ENCODE data around the gene CALCB.
"Not testable (repeated sequence)": the region's sequence is repeated elsewhere in the genome, so short reads cannot be mapped to it uniquely, and the experiment has no call there.

CALCB gene

GRCh38 chr11:15073361-15074205 lies at the start of gene CALCB:
Gene CALCB (plus strand): TSS chr11:15073593. CDS start chr11:15074719, 1,126 bp downstream.
- DNase-seq (ENCODE audit: low read depth): no peak

GRCh38 chr11:15027011-15027410 lies 46.4 kb upstream of the CALCB start:
- no peak for DNase-seq (ENCODE audit: low read depth)

DNA sequence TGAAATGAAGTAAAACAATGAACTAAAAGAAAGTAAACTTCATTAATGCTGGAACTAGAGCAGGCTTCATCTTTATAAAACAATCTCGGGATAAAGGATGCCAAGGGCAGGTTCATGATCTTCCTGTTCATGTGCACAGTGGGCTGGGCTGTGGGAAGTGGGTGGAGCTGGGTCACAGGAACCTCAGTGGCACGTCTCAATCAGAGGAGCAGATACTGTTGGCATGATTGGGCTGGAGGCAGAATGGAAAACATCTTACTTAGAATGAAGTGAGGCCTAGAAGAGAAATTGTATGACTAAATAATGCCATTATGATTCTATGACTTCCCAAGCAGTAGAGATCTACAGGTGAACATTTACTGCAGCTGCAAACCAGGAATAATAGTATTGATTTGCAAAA lies 45.4 kb upstream of the CALCB start:
- DNase-seq (ENCODE audit: low read depth): no peak

GRCh38 chr11:15028379-15028778 lies 45.0 kb upstream of the CALCB start:
- no peak for DNase-seq (ENCODE audit: low read depth)

- DNase-seq (ENCODE audit: low read depth): not testable (repeated sequence)
These were observed 41.4 kb upstream of the CALCB start for GRCh38 chr11:15031945-15032344.

GRCh38 chr11:15034687-15035267 lies 38.6 kb upstream of the CALCB start:
- no peak for DNase-seq (ENCODE audit: low read depth)

DNA sequence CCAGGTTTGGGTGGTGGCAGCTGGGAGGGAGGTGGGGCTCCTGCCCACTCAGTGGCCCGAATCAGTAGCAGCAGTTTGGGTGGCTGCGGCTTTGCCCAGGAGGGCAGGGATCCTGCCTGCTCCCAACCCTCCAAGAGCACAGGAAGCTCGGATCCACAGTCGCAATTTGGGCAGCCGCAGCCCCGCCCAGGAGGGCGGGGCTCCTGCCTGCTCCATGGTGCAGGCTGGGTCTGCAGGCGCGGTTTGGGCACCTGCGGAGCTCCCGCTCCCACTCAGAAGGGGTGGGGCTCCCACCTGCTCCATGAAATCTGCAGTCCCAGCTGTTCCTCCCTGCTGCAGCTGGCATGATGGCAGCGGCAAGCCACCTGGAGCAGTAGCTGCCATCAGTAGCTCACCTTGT lies 38.1 kb upstream of the CALCB start:
- DNase-seq (ENCODE audit: low read depth): no peak

DNA sequence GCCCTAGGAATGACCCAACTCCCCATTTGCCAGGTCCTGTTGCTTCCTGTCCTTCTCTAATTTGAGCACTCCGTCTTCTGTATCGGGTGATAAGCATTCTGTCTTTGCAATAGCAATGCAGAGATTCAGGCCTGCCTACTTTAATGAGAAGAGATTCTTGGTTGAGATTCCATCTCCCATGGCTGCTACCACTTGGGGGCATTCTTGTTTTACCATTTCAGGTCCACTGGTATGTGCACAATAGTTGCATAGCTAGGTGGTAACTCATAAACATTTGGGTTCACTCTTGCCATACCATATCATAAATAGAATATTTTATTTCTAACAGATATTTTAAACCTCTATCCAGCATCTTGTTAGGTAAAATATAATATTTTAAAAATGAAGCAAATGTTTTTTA lies 34.4 kb upstream of the CALCB start:
- no peak for DNase-seq (ENCODE audit: low read depth)

DNA sequence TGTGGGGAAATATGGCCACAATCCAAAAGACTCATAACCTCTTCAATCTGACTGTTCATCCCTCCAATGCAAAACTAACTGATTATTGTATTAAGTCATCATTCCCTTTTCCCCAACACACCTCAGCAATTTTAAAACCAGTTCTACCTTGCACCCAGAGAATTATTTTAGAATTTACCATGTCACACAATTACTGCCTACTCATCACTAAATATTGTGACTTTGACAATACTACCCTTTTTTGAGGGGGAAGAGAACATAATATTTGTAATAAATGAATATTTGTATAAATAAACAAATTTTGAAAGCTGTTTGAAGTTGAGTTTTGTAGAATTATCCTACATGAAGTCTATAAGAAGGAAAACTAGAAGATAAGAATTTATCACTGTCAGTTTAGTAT lies 28.2 kb upstream of the CALCB start:
- no peak for DNase-seq (ENCODE audit: low read depth)

DNA sequence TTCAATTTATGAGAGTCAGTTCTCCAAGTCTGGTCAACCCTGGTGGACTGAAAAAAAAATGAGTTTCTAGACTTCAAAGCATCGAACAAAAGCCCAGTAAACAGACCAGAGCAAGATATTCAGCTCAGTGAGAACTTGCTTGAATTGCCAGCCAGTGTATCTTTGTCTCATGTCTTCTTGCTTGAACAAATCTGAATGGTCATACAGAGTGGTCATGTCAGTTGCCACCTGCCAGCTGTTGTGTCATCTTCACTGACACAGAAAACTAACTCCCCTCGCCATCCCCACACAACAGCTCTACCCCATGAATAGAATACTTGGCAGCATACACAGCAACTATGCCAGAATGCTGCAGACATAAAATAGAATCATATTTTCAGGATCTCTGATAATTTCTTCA lies 27.5 kb upstream of the CALCB start:
- DNase-seq (ENCODE audit: low read depth): no peak

DNA sequence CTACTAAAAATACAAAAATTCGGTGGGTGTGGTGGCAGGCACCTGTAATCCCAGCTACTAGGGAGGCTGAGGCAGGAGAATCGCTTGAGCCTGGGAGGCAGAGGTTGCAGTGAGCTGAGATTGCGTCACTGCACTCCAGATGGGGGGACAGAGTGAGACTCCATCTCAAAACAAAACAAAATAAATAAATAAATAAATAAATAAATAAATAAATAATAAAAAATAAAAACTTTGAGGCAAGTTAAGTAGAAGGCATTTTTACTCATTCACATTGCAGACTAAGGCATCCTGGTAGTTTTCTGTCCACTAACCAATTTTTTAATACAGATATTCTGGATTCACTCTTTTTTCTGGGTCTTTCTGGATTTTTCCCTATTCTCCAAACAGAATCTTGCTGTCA lies 26.7 kb upstream of the CALCB start:
- DNase-seq (ENCODE audit: low read depth): not testable (repeated sequence)

DNA sequence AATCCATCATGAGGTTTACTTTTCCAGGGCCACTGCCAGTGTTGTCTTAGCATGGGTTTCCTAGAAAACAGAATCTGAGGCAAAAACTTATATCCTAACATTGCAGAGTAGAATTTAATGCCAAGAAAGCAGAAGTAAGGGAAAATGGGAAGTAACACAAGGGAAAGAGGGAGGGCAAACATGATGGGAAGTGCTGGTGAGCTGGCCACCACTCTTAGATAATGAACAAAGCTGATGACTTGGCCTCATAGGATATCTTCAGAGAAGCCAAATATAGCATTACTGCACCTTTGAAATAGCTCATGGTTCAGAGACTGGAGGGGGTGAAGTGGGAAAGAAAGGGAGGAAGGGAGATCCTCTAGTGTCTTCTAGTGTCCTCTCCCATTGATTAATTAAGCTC lies 24.8 kb upstream of the CALCB start:
- no peak for DNase-seq (ENCODE audit: low read depth)

- no peak for DNase-seq (ENCODE audit: low read depth)
These were observed 20.2 kb upstream of the CALCB start for GRCh38 chr11:15053191-15053685.

DNA sequence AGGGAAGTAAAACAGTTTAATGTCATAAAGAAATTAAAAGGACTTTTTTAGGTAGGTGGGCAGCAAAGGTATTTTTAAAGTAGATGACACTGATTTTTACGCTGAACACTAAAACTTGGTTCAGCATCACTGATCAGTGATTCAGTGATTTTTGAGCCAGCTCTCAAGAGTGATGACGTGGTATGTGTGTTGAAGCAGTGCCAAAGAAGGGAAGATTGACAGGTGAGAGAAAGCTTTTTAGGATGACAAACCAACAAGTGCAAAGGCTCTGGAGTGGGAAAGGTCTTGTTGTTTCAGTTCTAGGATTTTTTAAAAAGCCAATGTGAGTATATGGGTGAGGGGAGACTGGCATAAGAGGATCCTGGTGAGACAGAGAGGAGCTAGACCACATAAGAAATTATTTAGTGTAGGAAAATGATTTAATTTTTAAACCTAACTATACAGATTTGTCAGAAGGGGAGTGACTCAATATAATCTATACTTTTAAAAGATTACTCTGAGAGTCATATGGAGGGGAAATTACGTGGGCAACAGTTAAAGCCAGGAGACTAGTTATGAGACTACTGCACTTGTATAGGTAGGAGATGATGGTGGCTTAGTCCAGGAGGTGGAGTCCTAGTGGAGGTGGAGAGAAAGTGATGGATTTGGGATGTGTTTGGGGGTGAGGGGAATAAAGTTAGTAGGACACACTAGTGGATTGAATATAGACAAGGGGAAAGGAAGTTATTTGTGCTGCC lies 17.6 kb upstream of the CALCB start:
- no peak for DNase-seq (ENCODE audit: low read depth)

- DNase-seq (ENCODE audit: low read depth): no peak
These were observed 16.1 kb upstream of the CALCB start for GRCh38 chr11:15057329-15057728.

DNA sequence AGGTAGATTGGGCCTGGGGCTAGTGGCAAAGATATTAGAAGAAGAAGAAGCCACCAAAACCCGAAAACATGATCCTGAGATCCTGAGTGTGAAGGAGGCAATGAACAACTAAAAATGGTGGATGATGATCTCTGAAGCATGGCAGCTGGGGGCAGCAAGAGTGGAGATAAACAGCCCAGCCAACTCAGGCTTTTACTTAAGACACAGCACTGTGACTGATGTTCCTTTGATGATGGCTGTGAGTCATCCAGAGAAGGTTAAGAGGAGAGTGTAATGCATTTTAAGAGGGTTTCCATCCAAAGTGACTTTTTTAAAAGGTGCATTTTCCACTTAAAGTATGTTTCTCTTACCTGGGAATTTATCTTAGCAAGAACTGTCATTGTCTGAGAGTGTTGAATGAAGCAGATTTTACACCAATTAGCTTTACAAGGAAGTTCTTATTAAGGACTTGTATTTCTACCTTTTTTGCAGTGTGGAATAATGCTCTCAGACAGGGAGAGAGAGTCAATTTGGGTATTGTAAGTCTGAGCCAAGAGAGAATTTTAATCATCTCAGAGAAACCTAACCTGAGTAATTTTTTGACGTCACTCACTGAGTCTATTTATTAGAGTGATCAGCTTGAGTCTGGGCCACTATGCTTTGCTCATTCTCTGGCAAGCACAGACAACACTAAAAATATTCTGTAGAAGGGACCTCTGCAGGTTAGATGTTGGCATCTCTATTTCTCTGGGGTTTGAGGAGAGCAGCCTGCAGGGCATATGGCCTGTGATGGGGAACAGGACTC lies 14.1 kb upstream of the CALCB start:
- no peak for DNase-seq (ENCODE audit: low read depth)

- no peak for DNase-seq (ENCODE audit: low read depth)
These were observed 10.8 kb upstream of the CALCB start for GRCh38 chr11:15062599-15062998.

GRCh38 chr11:15069751-15070150 lies 3.6 kb upstream of the CALCB start:
- not testable (repeated sequence) for DNase-seq (ENCODE audit: low read depth)

DNA sequence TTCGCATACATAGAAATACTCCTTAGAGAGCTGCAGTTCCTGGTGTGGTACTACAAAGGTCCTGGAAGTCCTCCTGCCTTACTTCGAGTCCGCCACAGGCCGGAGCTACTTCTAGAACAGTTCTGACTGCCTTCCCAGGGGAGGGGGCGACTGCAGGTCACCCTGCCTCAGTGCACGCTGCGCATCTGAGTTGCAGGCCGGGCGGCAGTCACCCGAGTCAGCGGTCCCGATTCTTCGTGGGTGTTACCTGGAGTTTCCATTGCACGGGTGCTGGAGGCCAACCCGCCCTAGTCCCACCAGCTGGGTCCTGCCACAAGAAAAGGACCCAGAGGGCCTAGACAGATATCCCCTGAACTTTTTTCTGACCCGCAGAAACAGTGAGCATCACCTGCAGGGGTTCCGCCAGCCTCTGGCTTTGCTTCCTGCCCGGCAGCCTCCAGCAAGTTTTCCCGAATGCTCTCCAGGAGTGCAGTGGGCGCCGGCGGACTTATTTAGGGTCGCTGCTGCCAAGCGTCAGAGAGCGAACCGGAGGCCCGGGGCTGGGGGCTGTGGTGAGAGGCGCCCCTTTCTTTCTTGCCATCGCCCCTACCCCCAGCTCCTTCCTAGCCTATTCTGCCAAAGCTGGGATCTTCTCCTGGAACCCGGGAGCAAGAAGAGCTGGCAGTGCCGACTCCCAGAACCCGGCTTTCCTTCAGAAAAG lies 1.7 kb upstream of the CALCB start:
- no peak for DNase-seq (ENCODE audit: low read depth)

DNA sequence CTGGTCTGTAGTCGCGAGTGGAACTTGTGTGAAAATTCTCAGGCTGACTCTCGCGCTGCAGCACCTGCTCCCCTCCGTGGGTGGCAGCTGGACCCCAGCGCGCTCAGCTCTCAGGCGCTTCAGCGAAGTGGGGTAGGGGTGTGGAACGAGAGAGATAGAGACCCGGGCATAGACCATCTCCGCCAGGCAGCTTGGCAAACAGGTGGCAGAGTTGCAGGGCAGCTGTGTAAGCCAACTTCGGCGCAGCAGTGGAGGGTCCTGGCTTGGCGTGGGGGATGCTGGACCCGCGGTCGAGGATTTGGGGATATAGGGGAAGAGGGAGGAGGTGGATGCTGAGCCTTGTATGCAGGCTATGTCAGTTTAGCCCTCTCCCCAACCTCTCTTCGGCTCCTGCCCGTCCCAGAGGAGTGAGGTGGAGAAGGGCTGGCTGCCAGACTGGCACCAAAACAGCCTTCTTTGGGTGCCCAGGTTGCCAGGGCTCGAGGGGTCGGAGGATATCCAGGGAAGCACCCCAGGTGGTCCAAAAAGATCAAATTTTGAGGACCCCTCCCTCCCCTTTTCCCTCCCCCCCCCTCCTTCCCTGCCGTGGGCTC lies 746 bp upstream of the CALCB start:
- DNase-seq (ENCODE audit: low read depth): no peak
